Astrocyte (in vitro differentiated cells and primary cell): ENCODE measurements around the gene PPM1M. TPM values are rescaled to one million over a fixed set of nuclear protein-coding genes. Genes with fewer than 3 reads are reported as not detected.
A peak's percentile ranks its signal among the peaks of the same experiment; 100 is the strongest.

ENCODE experiments used
- DNase-seq: peaks from one replicate; pipeline ENCODE4 v3.0.0-alpha.2; 2010; ENCODE audit warnings: low read depth
- FAIRE-seq: peaks from 2 replicates; lab custom pipeline; 2011; peaks lifted over from hg19 to GRCh38; lab: Jason Lieb, UNC
- H2AFZ ChIP-seq: 2 replicates; pipeline ENCODE4 v1.6.0; 2012; ENCODE audit warnings: low read depth, low read length, inconsistent platforms
- H3K27ac ChIP-seq: 2 replicates; pipeline ENCODE4 v1.5.1; 2011; ENCODE audit warnings: low read depth, low read length, inconsistent platforms
- H3K27me3 ChIP-seq: 2 replicates; pipeline ENCODE4 v1.6.0; 2011; ENCODE audit warnings: low read length, inconsistent platforms; ENCODE audit not compliant: insufficient read depth
- H3K36me3 ChIP-seq: 2 replicates; pipeline ENCODE4 v1.5.1; 2011; ENCODE audit warnings: low read length, inconsistent platforms; ENCODE audit not compliant: insufficient read depth
- H3K4me1 ChIP-seq: 2 replicates; pipeline ENCODE4 v1.5.1; 2011; ENCODE audit warnings: low read length, inconsistent platforms; ENCODE audit not compliant: insufficient read depth
- H3K4me2 ChIP-seq: 2 replicates; pipeline ENCODE4 v1.6.0; 2012; ENCODE audit warnings: low read length, inconsistent platforms
- H3K4me3 ChIP-seq: 2 replicates; pipeline ENCODE4 v1.5.1; 2011; ENCODE audit warnings: low read depth, mild to moderate bottlenecking, low read length, inconsistent platforms; ENCODE audit not compliant: insufficient read depth
- H3K79me2 ChIP-seq: 2 replicates; pipeline ENCODE4 v1.6.0; 2012; ENCODE audit warnings: mild to moderate bottlenecking, low read length, inconsistent platforms; ENCODE audit not compliant: insufficient read depth
- H3K9ac ChIP-seq: 2 replicates; pipeline ENCODE4 v1.6.0; 2012; ENCODE audit warnings: mild to moderate bottlenecking, low read length, inconsistent platforms
- H3K9me3 ChIP-seq: 2 replicates; pipeline ENCODE4 v1.5.1; 2012; ENCODE audit warnings: low read depth, mild to moderate bottlenecking, low read length, inconsistent platforms; ENCODE audit not compliant: insufficient read depth
- H4K20me1 ChIP-seq: 2 replicates; pipeline ENCODE4 v1.6.0; 2012; ENCODE audit warnings: low read length, inconsistent platforms; ENCODE audit not compliant: insufficient read depth
- H3K27ac Mint-ChIP-seq: one replicate; pipeline ENCODE4 v1.8.0; 2021; ENCODE audit warnings: mild to moderate bottlenecking, mixed read lengths; ENCODE audit not compliant: unreplicated experiment
- H3K27me3 Mint-ChIP-seq: one replicate; pipeline ENCODE4 v1.8.0; 2021; ENCODE audit warnings: low read depth, mixed read lengths; ENCODE audit not compliant: unreplicated experiment
- H3K36me3 Mint-ChIP-seq: one replicate; pipeline ENCODE4 v1.8.0; 2021; ENCODE audit warnings: low read depth, mixed read lengths; ENCODE audit not compliant: unreplicated experiment
- H3K4me1 Mint-ChIP-seq: one replicate; pipeline ENCODE4 v1.8.0; 2021; ENCODE audit warnings: low read depth, mixed read lengths; ENCODE audit not compliant: unreplicated experiment
- H3K4me3 Mint-ChIP-seq: one replicate; pipeline ENCODE4 v1.8.0; 2021; ENCODE audit warnings: mild to moderate bottlenecking, moderate library complexity, mixed read lengths; ENCODE audit not compliant: unreplicated experiment
- H3K9me3 Mint-ChIP-seq: one replicate; pipeline ENCODE4 v1.8.0; 2021; ENCODE audit warnings: mild to moderate bottlenecking, mixed read lengths; ENCODE audit not compliant: unreplicated experiment
- EZH2 ChIP-seq: IDR thresholded peaks from 2 replicates; pipeline ENCODE4 v1.6.1; 2012; ENCODE audit warnings: mild to moderate bottlenecking, low read length, inconsistent platforms; ENCODE audit not compliant: insufficient read depth
- total RNA-seq: library from RNA; stranded (reverse); gene quantifications from 2 replicates; pipeline ENCODE4 v1.2.1, GENCODE V29; 2021
- TF ChIP-seq, protein P1 (sequence below): IDR thresholded peaks from 2 replicates; pipeline ENCODE4 v1.5.1; 2011; ENCODE audit warnings: low read depth, mild to moderate bottlenecking, inconsistent platforms, low read length, moderate library complexity; ENCODE audit not compliant: insufficient read depth

The PPM1M gene
- total RNA-seq, 1 donor from 2014 or later = 9.1 TPM

DNA sequence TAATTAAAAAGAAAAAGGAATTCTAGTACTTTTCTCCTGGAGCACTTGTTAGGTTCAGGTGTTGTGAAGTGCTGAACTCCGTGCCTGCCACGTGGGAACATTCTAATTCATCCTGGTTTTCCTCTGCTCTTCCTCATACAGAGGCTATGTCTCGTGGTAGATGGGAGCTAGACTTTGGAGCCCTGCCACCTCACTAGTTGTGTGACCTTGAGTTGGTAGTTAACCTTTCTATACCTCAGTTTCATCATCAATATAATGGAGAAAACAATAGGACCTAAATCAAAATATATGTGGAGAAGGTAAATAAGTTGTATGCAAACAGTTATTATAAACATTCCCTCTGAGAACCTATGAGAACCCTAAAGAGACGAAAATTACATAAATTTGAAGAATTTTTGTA lies 37.0 kb upstream of the PPM1M start:
- Histone ChIP-seq H4K20me1 (peaks cover 32% of the 10 kb centered on the region), H3K27me3 (no peaks in the 10 kb centered on the region), H3K9ac (no peak overlapping the region), H2AFZ (no peak overlapping the region), H3K4me1 (no peaks in the 10 kb centered on the region), H3K36me3 (peaks cover 82% of the 10 kb centered on the region), H3K79me2 (no peaks in the 10 kb centered on the region), H3K4me3 (no peak overlapping the region), H3K4me2 (no peak overlapping the region), H3K27ac (no peak overlapping the region), H3K9me3 (no peaks in the 10 kb centered on the region)
- no peak for TF ChIP-seq EZH2
- TF ChIP-seq, protein P1, sequence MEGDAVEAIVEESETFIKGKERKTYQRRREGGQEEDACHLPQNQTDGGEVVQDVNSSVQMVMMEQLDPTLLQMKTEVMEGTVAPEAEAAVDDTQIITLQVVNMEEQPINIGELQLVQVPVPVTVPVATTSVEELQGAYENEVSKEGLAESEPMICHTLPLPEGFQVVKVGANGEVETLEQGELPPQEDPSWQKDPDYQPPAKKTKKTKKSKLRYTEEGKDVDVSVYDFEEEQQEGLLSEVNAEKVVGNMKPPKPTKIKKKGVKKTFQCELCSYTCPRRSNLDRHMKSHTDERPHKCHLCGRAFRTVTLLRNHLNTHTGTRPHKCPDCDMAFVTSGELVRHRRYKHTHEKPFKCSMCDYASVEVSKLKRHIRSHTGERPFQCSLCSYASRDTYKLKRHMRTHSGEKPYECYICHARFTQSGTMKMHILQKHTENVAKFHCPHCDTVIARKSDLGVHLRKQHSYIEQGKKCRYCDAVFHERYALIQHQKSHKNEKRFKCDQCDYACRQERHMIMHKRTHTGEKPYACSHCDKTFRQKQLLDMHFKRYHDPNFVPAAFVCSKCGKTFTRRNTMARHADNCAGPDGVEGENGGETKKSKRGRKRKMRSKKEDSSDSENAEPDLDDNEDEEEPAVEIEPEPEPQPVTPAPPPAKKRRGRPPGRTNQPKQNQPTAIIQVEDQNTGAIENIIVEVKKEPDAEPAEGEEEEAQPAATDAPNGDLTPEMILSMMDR = no peak
- Mint-ChIP-seq H3K36me3 (peaks cover 34% of the 10 kb centered on the region), H3K27ac (peak overlapping the region; percentile 3), H3K27me3 (no peaks in the 10 kb centered on the region), H3K4me3 (no peak overlapping the region), H3K4me1 (no peaks in the 10 kb centered on the region), H3K9me3 (no peaks in the 10 kb centered on the region)
- DNase-seq = no peak
- no peak for FAIRE-seq

GRCh38 chr3:52210037-52210436 lies 35.5 kb upstream of the PPM1M start:
- H3K27me3 Mint-ChIP-seq = no peaks in the 10 kb centered on the region
- H4K20me1 ChIP-seq = peaks cover 22% of the 10 kb centered on the region
- no peak overlapping the region for H3K27ac ChIP-seq
- no peak for DNase-seq
- H3K4me2 ChIP-seq = no peak overlapping the region
- H3K9ac ChIP-seq = no peak overlapping the region
- H3K27ac Mint-ChIP-seq = no peak overlapping the region
- H3K27me3 ChIP-seq = no peaks in the 10 kb centered on the region
- H3K79me2 ChIP-seq = no peaks in the 10 kb centered on the region
- peaks cover 26% of the 10 kb centered on the region for H3K36me3 Mint-ChIP-seq
- no peak overlapping the region for H3K4me3 Mint-ChIP-seq
- H2AFZ ChIP-seq = no peak overlapping the region
- peaks cover 67% of the 10 kb centered on the region for H3K36me3 ChIP-seq
- no peak for FAIRE-seq
- H3K4me1 ChIP-seq = no peaks in the 10 kb centered on the region
- no peak overlapping the region for H3K4me3 ChIP-seq
- H3K4me1 Mint-ChIP-seq = no peaks in the 10 kb centered on the region
- no peaks in the 10 kb centered on the region for H3K9me3 ChIP-seq
- no peaks in the 10 kb centered on the region for H3K9me3 Mint-ChIP-seq
- TF ChIP-seq, protein P1 = no peak
- no peak for TF ChIP-seq EZH2

GRCh38 chr3:52210550-52211046 lies 35.0 kb upstream of the PPM1M start:
- DNase-seq = no peak
- Histone ChIP-seq H3K9ac (no peak overlapping the region), H3K36me3 (peaks cover 64% of the 10 kb centered on the region), H4K20me1 (peaks cover 16% of the 10 kb centered on the region), H3K27ac (no peak overlapping the region), H2AFZ (no peak overlapping the region), H3K4me2 (no peak overlapping the region), H3K79me2 (no peaks in the 10 kb centered on the region), H3K4me3 (no peak overlapping the region), H3K9me3 (no peaks in the 10 kb centered on the region), H3K4me1 (no peaks in the 10 kb centered on the region), H3K27me3 (no peaks in the 10 kb centered on the region)
- Mint-ChIP-seq H3K4me1 (no peaks in the 10 kb centered on the region), H3K27ac (no peak overlapping the region), H3K27me3 (no peaks in the 10 kb centered on the region), H3K4me3 (no peak overlapping the region), H3K36me3 (peaks cover 29% of the 10 kb centered on the region), H3K9me3 (no peaks in the 10 kb centered on the region)
- no peak for TF ChIP-seq EZH2
- TF ChIP-seq, protein P1 = no peak
- FAIRE-seq = no peak
